ENCODE measurements around the gene IBA57. TPM values are rescaled to one million over a fixed set of nuclear protein-coding genes. Genes with fewer than 3 reads are reported as not detected.
"Not testable (repeated sequence)": the region's sequence is repeated elsewhere in the genome, so short reads cannot be mapped to it uniquely, and the experiment has no call there.

Gene IBA57
- total RNA-seq, 2 donors from 2014 or later, result 3.2 to 12.8 TPM

- no peak for ATAC-seq
- no peak for DNase-seq (ENCODE audit: low spot score in 2 of 2)
- no peak overlapping the region for H3K27ac Mint-ChIP-seq
- peaks cover 31 to 32% of the 10 kb centered on the region in 2 donors for H3K36me3 Mint-ChIP-seq
- H3K9me3 Mint-ChIP-seq, result peaks cover 0 to 7% of the 10 kb centered on the region in 2 donors
Measured at GRCh38 chr1:228219962-228220780, 54.6 kb downstream of the IBA57 start.

GRCh38 chr1:228221097-228221496, 55.5 kb downstream of the IBA57 start:
- ATAC-seq; DNase-seq (ENCODE audit: low spot score in 2 of 2); H3K9me3 Mint-ChIP-seq; H3K27ac Mint-ChIP-seq: not testable (repeated sequence)
- peaks cover 37 to 40% of the 10 kb centered on the region in 2 donors for H3K36me3 Mint-ChIP-seq

GRCh38 chr1:228222548-228222947, 56.9 kb downstream of the IBA57 start:
- ATAC-seq (no peak), DNase-seq (ENCODE audit: low spot score in 2 of 2) (no peak)
- peaks cover 0 to 7% of the 10 kb centered on the region in 2 donors for H3K9me3 Mint-ChIP-seq
- no peak overlapping the region for H3K27ac Mint-ChIP-seq
- H3K36me3 Mint-ChIP-seq, result peaks cover 37 to 40% of the 10 kb centered on the region in 2 donors

- no peak for ATAC-seq
- H3K9me3 Mint-ChIP-seq, result peaks cover 0 to 7% of the 10 kb centered on the region in 2 donors
Measured at GRCh38 chr1:228224198-228225164, 58.9 kb downstream of the IBA57 start.

GRCh38 chr1:228225165-228225710, 59.6 kb downstream of the IBA57 start:
- Mint-ChIP-seq H3K36me3 (peaks cover 35 to 46% of the 10 kb centered on the region in 2 donors), H3K9me3 (peaks cover 0 to 7% of the 10 kb centered on the region in 2 donors), H3K27ac (no peak overlapping the region)
- no peak for DNase-seq (ENCODE audit: low spot score in 2 of 2)
- ATAC-seq, result no peak

More at GRCh38 chr1:228224198-228225164, 58.9 kb downstream of the IBA57 start:
- Mint-ChIP-seq H3K27ac (no peak overlapping the region), H3K36me3 (peaks cover 37 to 46% of the 10 kb centered on the region in 2 donors)
- DNase-seq (ENCODE audit: low spot score in 2 of 2), result no peak

- Mint-ChIP-seq H3K36me3 (peaks cover 32 to 46% of the 10 kb centered on the region in 2 donors), H3K9me3 (peaks cover 0 to 7% of the 10 kb centered on the region in 2 donors), H3K27ac (no peak overlapping the region)
- ATAC-seq (no peak), DNase-seq (ENCODE audit: low spot score in 2 of 2) (no peak)
Measured at GRCh38 chr1:228225740-228226139, 60.1 kb downstream of the IBA57 start.

- H3K27ac Mint-ChIP-seq, result no peak overlapping the region
- H3K36me3 Mint-ChIP-seq, result peaks cover 32 to 46% of the 10 kb centered on the region in 2 donors
- no peak for DNase-seq (ENCODE audit: low spot score in 2 of 2)
- peaks cover 0 to 7% of the 10 kb centered on the region in 2 donors for H3K9me3 Mint-ChIP-seq
- ATAC-seq, result no peak
Measured at GRCh38 chr1:228226141-228226874, 60.7 kb downstream of the IBA57 start.

GRCh38 chr1:228226956-228227791, 61.6 kb downstream of the IBA57 start:
- Mint-ChIP-seq H3K36me3 (peaks cover 31 to 47% of the 10 kb centered on the region in 2 donors), H3K27ac (no peak overlapping the region), H3K9me3 (peaks cover 0 to 7% of the 10 kb centered on the region in 2 donors)
- no peak for ATAC-seq
- no peak for DNase-seq (ENCODE audit: low spot score in 2 of 2)

- not testable (repeated sequence) for H3K27ac Mint-ChIP-seq; DNase-seq (ENCODE audit: low spot score in 2 of 2); ATAC-seq
- Mint-ChIP-seq H3K9me3 (peaks cover 0 to 12% of the 10 kb centered on the region in 2 donors), H3K36me3 (peaks cover 38 to 49% of the 10 kb centered on the region in 2 donors)
Measured at GRCh38 chr1:228228147-228228546, 62.5 kb downstream of the IBA57 start.

GRCh38 chr1:228228601-228229074, 63.0 kb downstream of the IBA57 start:
- Mint-ChIP-seq H3K9me3 (peaks cover 4 to 17% of the 10 kb centered on the region in 2 donors), H3K36me3 (peaks cover 38 to 51% of the 10 kb centered on the region in 2 donors), H3K27ac (no peak overlapping the region)
- DNase-seq (ENCODE audit: low spot score in 2 of 2) (no peak), ATAC-seq (no peak)

GRCh38 chr1:228231189-228231588, 65.6 kb downstream of the IBA57 start:
- DNase-seq (ENCODE audit: low spot score in 2 of 2) (no peak), ATAC-seq (no peak)
- H3K27ac Mint-ChIP-seq, result no peak overlapping the region
- peaks cover 34 to 47% of the 10 kb centered on the region in 2 donors for H3K36me3 Mint-ChIP-seq
- peaks cover 15 to 16% of the 10 kb centered on the region in 2 donors for H3K9me3 Mint-ChIP-seq

Other genes with a start within 250 kb of the IBA57 start
- not detected for gene WNT9A, start 217.9 kb upstream of the IBA57 start, total RNA-seq
- gene WNT3A, start 158.8 kb upstream of the IBA57 start, total RNA-seq, result under 1 TPM in 1 of 2 donors, not detected in 1; 0.08 TPM
- 100 to 1,000 TPM; 308 to 333 TPM for gene ARF1, start 83.1 kb upstream of the IBA57 start, total RNA-seq
- gene C1orf35, start 62.5 kb upstream of the IBA57 start, total RNA-seq, result 10 to 100 TPM; 17.6 to 19.4 TPM
- gene MRPL55, start 56.5 kb upstream of the IBA57 start, total RNA-seq, result 10 to 100 TPM; 50.6 to 52.5 TPM
- gene GUK1, start 25.5 kb upstream of the IBA57 start, total RNA-seq, result 100 to 1,000 TPM; 206 to 293 TPM
- under 1 TPM; 0.16 to 0.86 TPM for gene GJC2, start 15.9 kb upstream of the IBA57 start, total RNA-seq
- 10 to 100 TPM; 20.8 to 37.5 TPM for gene OBSCN, start 42.2 kb downstream of the IBA57 start, total RNA-seq
- 10 to 100 TPM; 43.3 to 43.6 TPM for gene TRIM11, start 241.0 kb downstream of the IBA57 start, total RNA-seq

Data from activated naive CD4-positive, alpha-beta T cell treated with anti-CD3 and anti-CD28 coated beads, Interleukin-2, amount 50 U/mL, for 72 hours (primary cell).